ENCODE measurements around the gene CHMP2A. TPM values are rescaled to one million over a fixed set of nuclear protein-coding genes. Genes with fewer than 3 reads are reported as not detected.

CHMP2A gene
- total and polyA plus RNA-seq, 2 of the 13 experiments (the other 11 are each of a cell fraction or from before 2014, with no cell fraction given): 49.7 to 55.0 TPM

DNA sequence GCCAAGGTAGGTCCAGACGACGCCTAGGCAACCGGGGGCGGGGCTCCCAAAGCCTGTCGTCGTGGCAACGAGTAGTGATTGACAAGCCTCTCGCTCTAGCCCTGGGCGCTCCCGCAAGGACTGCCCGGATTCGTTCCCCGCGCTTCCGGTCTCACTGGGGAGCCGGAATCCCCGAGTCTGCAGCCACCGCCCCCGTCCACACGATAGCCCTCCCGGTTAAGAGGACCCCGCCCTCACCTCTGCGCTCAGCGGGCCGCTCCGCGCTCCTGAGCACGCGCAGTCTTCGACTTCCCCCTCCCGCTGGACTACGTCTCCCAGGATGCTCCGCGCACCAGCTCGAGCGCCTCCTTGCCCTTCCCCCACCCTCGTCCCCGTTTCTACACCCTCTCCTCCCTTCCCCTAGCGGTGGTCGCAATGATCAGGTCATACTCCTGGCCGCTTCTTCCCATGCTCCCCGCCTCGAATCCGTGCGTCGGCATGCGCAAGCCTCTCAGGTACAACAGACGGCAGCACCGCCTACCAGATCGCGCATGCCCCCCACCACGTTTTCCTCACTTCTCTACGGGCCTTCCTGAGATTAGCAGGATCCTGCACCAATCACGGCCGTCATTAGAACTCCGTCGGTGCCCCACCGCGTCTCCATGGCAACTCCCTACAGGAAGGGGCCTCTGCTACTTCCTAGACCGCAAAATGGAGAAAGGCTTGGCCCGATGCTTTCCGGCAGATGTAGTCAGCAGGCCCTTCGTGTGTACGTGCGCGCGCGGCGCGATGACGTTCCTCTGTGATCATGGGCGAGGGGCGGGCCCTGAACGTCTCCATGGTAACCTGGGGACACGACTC is 18.1 kb upstream of the CHMP2A start, which contains the start of gene MZF1 (continued):
- TF ChIP-seq ZNF232 (CRISPR knock-in tag; IDR thresholded peaks at IDR 0.05; ENCODE audit: borderline replicate concordance): 0 out of 2 replicates have a peak, but pooled peaks have one; percentile 19
- no peak for TF ChIP-seq SKIL (CRISPR knock-in tag; IDR thresholded peaks at IDR 0.05; ENCODE audit: borderline replicate concordance)
- no peak for TF ChIP-seq TAF15 (IDR thresholded peaks at IDR 0.05; ENCODE audit: low read depth, low read length, poor library complexity, severe bottlenecking)
- TF ChIP-seq ISX (CRISPR knock-in tag; conservative IDR thresholded peaks at IDR 0.05): no peak
- no peak for TF ChIP-seq ZNF576 (CRISPR knock-in tag; IDR thresholded peaks at IDR 0.05)
- peak; percentile 74 for TF ChIP-seq SALL2 (CRISPR knock-in tag; IDR thresholded peaks at IDR 0.05)
- TF ChIP-seq, protein P1, sequence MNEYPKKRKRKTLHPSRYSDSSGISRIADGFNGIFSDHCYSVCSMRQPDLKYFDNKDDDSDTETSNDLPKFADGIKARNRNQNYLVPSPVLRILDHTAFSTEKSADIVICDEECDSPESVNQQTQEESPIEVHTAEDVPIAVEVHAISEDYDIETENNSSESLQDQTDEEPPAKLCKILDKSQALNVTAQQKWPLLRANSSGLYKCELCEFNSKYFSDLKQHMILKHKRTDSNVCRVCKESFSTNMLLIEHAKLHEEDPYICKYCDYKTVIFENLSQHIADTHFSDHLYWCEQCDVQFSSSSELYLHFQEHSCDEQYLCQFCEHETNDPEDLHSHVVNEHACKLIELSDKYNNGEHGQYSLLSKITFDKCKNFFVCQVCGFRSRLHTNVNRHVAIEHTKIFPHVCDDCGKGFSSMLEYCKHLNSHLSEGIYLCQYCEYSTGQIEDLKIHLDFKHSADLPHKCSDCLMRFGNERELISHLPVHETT (CRISPR knock-in tag; conservative IDR thresholded peaks at IDR 0.05): peak; percentile 93
- peak; percentile 33 for TF ChIP-seq SRSF1 (optimal IDR thresholded peaks at IDR 0.05; ENCODE audit: low read depth, low read length)
- 0 out of 2 replicates have a peak, but pooled peaks have one; percentile 30 for TF ChIP-seq DR1 (CRISPR knock-in tag; IDR thresholded peaks at IDR 0.05)
- peak; percentile 62; the same call in 1 of the 2 replicates for TF ChIP-seq GPN1 (CRISPR knock-in tag; IDR thresholded peaks at IDR 0.05; ENCODE audit: borderline replicate concordance)
- TF ChIP-seq TMF1 (CRISPR knock-in tag; IDR thresholded peaks at IDR 0.05; ENCODE audit: low read depth): 0 out of 2 replicates have a peak, but pooled peaks have one; percentile 37
- TF ChIP-seq MEIS1 (CRISPR knock-in tag; IDR thresholded peaks at IDR 0.05; ENCODE audit: borderline replicate concordance): no peak; the same call in 1 of the 2 replicates
- TF ChIP-seq REPIN1 (CRISPR knock-in tag; IDR thresholded peaks at IDR 0.05; ENCODE audit: borderline replicate concordance, low read depth): peak; percentile 50; the same call in 1 of the 2 replicates
- peak; percentile 38 for TF ChIP-seq ZZZ3 (CRISPR knock-in tag; IDR thresholded peaks at IDR 0.05; ENCODE audit: borderline replicate concordance)
- TF ChIP-seq ZNF616 (CRISPR knock-in tag; IDR thresholded peaks at IDR 0.05; ENCODE audit: low read depth): peak; percentile 72; the same call in 1 of the 2 replicates
- peak; percentile 100 for TF ChIP-seq RFX1 (IDR thresholded peaks at IDR 0.05)
- TF ChIP-seq PRMT3 (CRISPR knock-in tag; IDR thresholded peaks at IDR 0.05; ENCODE audit: borderline replicate concordance, low read depth): no peak
- peak; percentile 58; the same call in 1 of the 2 replicates for TF ChIP-seq TIGD3 (CRISPR knock-in tag; IDR thresholded peaks at IDR 0.05; ENCODE audit: borderline replicate concordance)
- TF ChIP-seq, protein P2, sequence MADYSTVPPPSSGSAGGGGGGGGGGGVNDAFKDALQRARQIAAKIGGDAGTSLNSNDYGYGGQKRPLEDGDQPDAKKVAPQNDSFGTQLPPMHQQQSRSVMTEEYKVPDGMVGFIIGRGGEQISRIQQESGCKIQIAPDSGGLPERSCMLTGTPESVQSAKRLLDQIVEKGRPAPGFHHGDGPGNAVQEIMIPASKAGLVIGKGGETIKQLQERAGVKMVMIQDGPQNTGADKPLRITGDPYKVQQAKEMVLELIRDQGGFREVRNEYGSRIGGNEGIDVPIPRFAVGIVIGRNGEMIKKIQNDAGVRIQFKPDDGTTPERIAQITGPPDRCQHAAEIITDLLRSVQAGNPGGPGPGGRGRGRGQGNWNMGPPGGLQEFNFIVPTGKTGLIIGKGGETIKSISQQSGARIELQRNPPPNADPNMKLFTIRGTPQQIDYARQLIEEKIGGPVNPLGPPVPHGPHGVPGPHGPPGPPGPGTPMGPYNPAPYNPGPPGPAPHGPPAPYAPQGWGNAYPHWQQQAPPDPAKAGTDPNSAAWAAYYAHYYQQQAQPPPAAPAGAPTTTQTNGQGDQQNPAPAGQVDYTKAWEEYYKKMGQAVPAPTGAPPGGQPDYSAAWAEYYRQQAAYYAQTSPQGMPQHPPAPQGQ (CRISPR knock-in tag; IDR thresholded peaks at IDR 0.05; ENCODE audit: borderline replicate concordance): no peak
